DMS79 treated with DMSO at 0.1 percent for 48 hours (cell line): Measurements from ENCODE around the gene ARHGEF10L.
A peak's percentile ranks its signal among the peaks of the same experiment; 100 is the strongest.

Experiments
- DNase-seq: peaks from one replicate; lab custom pipeline; 2025; lab: John Stamatoyannopoulos, UW

ARHGEF10L gene

DNA sequence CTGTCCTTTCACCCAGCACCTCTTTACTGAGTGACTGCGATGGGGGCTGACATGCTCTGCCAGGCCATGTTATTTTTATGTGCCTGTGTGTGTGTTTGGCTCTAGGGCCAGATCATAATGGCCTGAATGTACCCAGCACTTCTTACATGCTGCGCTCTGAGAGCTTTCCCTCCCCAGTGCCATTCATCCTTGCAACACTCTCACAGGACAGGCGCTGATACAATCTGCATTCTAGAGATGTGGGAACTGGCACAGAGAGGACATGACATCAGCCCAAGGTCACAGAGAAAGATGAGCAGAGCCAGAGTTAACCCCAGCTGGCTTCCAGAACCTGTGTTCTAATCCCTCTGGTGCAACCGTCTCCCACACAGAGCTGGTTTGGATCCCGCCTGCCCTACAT is 54.5 kb downstream of the ARHGEF10L start:
- no peak for DNase-seq

DNA sequence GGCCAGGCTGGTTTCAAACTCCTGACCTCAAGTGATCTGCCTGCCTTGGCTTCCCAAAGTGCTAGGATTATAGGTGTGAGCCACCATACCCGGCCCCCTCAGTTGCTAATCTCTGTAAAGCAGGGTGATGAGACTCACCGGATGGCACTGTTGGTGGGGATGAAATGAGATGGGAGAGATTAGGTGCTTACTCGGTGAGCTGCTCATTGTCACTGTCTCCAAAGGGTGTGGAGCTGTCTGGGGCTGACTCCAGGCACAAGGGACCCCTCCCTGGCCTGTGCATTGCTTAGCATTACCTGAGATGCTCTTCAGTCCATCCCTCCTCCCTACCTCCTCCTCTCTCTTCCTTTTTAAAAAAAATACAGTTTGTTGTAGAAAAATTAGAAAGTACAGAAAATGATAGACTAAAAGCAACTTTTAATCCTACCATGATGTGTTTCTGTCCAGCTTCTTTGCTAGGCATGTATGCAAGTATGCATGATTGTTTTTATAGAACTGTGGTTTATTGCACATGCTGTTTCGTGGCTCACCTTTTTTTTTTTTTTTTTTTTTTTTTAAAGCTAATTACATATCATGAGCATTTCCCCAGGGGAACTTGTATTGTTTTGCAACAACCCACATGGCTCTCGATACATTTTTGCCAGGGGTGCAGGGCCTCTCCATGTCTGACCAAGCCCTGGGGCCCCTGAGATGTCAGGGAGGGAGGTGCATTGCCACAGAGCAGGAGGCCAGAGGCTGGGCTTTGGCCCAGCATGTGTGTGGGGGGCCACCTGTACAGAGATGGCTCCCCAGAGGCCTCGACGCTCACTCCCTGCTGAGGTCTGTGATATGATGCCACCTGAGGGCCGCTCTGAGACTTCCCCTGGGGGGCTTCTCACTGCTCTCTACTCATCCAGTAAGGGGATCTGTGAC is 55.4 kb downstream of the ARHGEF10L start:
- DNase-seq: no peak

DNA sequence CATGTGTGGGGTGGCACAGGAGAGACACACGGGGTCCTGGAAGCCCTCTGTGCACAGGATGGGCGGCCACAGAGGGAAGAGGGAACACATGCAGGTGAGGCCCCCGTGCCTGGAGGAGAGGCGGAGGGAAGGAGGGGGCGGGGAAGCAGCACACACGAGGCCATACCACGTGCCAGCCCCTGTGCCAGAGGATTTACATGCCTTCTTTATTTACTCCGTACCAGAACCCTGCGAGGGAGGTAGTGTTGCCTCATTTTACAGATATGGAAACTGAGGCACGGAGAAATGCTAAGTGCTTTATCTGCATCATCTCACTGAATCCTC is 56.1 kb downstream of the ARHGEF10L start:
- DNase-seq: no peak

DNA sequence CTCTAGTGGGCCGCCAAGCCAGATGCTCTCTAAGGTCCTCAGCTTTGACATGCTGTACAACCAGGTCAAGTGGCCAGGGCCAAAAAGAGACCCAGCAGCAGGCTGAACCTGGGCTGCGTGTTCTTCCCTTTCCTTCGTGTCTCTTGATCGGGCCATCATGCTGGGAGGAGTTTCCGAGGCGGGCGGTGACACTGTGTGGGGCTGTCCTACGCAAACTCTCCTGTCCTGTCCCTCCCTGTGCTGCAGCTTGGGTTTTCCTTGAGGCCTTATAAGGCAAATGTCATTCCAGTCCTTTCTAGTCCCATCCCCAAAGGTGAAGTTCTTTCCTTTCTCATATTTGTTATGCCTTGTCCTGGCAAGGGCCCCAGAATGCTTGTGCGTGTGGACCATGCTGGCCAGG is 56.7 kb downstream of the ARHGEF10L start:
- DNase-seq: peak; percentile 27

DNA sequence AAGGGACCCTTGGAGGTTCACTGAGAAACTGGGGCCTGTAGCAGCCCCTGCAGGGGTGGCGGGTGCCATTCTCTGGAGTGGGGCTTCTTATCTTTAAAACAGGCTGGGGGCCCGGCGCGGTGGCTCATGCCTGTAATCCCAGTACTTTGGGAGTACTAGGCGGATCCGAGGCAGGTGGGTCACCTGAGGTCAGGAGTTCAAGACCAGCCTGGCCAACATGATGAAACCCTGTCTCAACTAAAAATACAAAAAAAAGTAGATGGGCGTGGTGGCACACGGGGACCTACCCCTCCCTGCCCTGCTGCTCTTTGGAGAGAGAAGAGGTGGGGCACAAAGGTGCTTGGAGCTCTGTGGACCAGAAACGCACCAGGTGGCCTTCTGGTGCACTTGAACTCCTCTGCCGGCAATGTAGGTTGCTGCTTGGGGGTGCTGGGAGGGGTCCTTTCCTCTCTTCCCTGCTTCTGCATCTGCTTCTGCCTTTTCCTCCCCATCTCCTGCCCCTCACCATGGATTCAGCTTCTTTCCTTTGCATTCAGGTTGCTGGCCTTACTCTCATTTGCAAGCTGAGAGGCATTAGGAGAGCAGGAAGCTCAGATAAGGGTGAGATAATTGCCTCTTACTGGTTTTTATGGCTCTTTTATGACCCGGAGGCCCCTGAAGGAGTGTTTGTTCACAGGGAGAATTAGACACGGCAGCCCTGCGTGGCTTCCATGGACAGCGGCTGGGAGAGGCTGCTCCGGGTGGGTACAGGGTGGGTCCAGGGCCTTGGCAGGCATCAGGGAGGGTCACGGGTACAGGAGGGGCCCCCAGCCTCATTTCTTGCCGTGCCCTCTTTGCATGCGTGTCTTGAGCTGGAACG is 57.4 kb downstream of the ARHGEF10L start:
- peak; percentile 97 for DNase-seq

DNA sequence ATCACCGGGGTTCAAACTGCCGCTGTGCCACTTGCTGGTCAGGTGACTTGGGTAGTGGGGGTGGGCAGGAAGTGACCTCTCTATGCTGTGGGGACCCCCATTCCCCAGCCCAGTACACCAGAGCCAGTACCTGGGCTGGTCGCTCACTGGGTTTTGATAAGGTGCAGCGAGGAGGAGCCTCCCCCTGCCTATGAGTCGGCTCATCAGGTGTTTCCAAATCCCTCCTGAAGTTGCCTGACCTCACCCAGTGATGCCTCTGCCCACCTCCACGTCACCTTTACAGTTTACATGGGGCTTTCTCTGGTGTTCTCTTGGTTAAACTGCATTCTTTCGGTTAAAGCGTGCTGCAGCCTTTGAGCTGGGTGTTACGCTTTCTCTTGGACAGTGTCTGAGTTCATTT is 58.2 kb downstream of the ARHGEF10L start:
- peak; percentile 68 for DNase-seq

DNA sequence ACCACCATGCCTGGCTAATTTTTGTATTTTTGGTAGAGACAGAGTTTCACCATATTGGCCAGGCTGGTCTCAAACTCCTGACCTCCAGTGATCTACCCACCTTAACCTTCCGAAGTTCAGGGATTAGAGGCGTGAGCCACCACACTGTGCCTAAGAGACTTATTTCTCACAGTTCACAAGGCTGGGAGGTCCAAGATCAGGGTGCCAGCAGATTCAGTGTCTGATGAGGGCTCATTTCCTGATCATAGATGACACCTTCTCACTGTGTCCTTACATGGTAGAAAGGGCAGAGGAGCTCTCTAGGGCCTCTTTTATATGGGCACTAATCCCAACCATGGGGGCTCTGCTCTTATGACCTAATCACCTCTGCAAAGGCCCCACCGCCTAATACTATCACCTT is 58.8 kb downstream of the ARHGEF10L start:
- DNase-seq: no peak

DNA sequence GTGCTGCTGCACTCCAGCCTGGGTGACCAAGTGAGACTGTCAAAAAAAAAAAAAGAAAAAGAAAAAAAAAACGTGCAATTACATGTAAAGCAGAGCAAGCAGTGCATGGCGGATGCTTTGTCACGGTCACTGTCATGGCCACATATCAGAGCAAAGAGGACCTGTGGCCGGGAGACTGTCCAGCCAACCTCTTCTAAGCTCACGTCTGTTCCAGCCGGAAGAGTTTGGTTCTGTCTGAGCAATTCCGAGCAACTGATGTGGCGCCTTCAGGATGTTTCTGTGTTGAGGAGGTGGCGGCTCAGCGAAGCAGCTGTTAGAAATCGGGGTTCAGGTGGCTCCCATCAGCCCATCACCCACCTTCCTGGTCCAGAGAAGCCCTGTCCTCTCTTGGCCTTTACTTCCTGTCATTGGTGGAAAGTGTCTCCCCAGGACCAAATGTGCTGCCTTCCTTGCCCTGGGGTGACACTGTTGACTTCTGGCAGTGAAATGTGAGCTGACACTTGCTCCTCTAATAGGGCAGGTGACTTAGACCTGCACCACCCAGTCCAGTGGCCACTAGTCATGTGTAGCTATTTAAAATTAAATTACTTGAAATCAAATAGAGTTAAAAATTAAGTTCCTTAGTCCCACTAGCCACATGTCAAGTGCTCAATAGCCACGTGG is 59.9 kb downstream of the ARHGEF10L start:
- no peak for DNase-seq

DNA sequence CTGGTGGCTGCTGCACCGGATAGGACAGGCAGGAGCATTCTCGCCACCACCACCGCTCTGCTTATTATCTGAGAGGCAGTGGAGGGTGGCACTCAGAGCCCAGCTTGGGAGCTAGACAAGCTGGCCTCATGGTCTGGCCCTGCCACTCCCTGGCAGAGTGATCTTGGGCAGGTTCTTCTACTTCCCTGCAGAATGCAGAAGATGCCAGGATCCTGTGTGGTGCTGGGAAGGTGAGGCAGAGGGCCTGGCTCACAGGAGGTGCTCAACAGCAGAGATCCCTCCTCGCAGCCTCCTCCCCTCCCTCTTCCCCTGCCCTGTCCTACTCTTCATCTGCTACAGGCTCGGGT is 60.4 kb downstream of the ARHGEF10L start:
- no peak for DNase-seq

DNA sequence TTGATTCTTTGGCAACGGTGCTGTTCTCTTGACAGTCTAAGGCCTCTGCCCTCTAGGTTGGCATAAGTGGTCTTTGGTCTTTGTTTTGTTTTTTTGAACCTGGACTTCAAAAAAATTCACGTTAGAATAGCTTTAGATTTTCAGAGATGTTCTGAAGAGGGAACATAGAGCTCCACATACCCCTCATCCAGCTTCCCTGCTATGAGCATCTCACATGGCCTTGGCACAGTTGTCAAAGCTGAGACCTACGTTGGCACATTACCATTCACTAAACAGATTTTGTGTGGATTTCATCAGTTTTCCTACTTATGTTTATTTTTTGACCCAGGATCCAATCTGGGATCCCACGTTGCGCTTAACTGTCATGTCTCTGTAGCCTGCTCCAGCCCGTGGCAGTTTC is 60.8 kb downstream of the ARHGEF10L start:
- DNase-seq: no peak

DNA sequence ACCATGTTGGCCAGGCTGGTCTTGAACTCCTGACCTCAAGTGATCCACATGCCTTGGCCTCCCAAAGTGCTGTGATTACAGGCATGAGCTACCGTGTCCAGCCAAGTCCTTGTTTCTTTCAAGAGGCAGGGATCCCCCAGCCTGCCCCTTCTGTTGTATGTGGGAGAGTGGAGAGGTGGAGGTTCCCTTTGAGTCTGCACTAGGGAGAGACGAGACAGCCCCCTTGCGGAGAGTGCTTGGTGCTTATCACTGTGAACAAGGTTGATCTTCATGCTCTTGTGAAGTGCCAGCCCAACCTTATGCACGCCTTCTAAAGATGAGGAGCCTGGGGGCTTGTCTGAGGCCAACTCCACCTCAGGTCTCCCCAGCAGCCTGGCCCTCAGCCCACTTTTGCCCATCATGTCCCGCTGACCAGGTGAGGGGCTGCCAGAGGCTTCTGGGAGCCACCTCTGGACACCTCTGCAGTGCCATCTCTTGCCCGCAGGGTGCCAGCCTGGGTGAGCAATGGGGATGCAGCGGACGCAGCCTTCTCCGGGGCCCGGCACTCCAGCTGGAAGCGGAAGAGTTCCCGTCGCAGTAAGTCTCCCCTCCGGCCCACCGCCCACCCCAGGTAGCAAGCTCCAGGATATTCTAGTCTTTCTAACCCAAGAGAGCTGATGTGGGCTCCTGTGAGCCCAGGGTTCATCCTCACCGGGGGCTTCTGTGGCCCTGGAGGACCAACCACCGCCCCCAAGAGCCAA is 62.3 kb downstream of the ARHGEF10L start:
- DNase-seq: no peak

DNA sequence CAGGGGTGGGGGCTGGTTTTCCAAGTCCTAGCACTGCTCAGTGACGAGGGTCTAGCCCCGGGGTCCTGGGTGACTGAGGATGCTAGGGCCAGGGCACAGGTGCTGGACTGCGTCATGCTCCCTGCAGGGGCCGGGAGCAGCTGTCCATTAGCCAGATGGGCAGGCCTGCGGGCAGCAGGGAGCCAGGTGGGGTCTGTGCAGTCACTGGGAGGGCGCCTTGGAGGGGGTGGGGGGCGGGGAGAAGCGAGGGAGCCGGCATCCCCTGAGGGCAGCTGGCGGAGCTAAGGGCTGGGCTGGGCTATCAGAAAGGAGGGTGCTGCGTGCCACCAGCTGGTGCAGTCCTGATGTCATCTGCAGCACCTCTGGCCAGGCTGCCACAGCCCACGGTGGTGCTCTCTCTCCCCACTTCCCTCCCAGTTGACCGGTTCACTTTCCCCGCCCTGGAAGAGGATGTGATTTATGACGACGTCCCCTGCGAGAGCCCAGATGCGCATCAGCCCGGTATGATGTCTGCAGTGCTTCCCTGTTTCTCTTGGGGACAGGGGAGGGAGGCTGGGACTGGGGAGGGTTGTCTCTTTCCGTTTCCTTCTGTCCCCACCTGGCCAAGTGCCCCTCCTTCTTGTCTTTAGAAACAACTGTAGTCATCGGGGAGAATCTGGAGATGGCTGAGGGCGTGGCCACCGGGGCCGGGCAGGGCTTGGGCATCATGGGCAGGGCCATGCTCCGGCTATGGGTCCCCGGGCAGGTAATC is 63.8 kb downstream of the ARHGEF10L start:
- DNase-seq: no peak

DNA sequence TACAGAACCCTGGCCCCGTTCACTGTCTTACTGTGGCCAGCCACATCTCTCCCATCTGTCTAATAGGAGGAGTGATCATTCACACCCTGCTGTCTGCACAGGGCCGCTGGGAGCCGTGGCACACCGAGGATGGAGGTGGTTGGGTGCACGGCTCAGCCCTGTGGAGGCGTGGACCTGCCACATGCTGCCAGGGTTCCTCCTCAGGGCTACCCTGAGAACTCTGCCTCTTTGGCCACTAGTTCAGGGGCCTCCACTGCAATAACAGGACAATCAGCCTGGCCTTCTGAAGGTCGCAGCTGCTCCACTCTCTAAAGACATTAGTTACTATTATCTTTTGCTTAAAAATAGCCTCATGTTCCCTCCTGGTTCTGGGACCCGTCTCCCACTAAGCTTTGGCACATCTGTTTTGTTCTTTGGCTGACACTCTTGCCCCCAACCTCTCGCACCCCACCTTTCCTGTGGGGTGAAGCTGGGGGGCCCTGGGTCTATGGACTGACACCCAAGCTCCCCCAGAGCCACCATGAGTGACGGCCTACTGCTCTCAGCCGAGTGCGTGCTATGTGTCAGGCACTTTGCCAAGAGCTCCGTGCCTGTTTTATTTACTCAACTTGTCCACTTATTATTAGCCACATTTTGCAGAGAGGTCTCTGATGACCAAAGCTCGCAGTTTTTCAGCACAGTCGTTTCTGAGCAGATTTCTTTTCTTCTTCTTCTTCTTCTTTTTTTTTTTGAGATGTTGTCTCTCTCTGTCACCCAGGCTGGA is 66.3 kb downstream of the ARHGEF10L start:
- peak; percentile 68 for DNase-seq

DNA sequence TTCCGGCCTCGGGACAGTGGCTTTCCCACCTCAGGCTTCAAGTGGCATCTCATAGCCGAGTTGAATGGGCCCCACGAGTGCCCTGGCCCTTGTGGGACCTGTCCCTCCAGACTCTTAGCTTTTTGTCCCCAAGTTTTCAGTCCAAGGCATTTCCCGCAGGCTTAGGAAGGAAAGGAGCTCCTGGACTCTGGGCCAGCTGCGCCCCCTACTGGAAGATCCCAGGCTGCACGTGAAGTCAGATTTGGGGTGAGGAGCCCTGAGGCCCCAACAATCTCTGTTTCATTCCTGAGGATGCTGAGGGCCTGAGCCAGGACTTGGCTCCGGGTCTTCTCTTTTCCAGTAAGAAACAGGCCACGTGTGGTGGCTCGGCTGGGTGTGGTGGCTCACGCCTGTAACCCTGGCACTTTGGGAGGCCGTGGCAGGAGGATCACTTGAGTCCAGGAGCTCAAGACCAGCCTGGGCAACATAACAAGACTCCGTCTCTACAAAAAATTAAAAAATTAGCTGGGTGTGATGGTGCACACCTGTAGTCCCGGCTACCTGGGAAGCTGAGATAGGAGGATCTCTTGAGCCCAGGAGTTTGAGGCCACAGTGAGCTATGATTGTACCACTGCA is 67.4 kb downstream of the ARHGEF10L start:
- DNase-seq: peak; percentile 16

DNA sequence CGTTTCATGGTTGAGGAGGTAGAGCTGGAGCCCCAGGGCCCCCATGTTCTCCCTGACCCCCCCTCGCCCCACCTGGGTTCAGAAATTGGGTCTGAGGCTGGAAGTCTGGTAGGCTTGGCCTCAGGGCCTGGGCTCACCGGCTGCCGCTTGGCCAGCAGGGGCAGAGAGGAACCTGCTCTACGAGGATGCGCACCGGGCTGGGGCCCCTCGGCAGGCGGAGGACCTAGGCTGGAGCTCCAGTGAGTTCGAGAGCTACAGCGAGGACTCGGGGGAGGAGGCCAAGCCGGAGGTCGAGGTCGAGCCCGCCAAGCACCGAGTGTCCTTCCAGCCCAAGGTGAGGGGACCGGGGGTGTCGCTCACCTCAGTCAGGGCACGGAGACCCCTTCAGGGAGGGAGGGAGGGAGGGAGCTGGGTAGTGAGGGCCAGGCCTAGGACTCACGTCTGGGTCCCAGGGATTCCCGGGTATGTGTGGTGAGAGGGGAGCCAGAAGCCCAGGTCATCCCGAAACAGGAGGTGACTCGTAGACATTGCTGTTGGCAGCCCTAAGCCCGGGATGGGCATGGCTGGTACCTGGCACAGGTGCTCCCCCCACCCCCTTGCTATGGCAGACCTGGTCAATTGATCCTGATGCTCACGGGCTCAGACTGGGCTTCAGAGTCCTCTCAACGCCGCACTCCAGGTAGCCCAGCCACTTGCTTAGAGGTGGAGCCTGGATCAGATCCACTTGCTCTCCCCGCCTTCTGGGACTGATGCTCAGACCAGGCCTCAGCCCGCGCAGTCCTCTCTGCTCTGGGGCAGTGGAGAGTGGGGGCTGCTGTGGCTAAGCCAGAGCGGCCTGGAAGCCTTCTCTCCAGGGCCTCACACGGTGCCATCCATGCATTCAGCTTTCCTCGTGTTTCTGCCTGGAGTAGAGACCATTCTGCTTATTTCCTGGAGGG is 68.4 kb downstream of the ARHGEF10L start:
- DNase-seq: no peak

DNA sequence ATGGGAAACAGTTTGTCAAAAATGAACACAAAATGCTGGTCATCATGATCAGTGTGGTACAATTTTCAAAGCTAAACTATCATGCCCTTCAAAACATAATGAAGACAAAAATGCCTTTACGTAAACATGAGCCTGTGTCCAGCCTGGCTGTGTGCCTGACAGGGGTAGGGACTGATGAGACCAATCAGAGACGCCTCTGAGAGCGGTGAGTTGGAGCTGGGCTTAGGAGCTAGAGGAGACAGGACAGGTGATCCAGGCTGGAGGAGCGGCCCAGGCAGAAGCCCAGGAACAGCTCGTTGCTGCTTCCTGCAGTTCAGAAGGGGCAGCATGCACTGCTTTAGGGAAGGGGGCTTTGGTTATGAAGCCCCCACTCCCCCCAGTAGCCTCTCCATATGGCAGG is 70.0 kb downstream of the ARHGEF10L start:
- DNase-seq: no peak

DNA sequence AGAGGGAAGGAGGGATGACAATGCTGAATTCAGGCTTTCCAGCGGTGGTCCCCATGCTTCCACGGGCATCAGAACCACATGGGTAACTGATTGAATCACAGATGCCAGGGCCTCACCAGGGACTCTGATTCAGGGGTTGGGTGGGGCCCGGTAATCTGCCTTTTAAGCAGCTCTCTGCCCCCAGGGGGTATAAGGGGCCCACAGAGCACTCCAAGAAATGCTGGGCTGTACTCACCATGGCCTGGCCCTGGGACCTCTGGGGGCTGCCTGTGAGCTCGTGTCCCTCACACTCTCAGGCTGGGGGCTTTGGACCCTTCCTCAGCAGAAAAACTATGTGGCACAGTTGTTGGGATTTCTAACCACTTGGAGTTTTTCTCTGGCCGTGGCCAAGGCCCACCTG is 70.6 kb downstream of the ARHGEF10L start:
- DNase-seq: no peak

DNA sequence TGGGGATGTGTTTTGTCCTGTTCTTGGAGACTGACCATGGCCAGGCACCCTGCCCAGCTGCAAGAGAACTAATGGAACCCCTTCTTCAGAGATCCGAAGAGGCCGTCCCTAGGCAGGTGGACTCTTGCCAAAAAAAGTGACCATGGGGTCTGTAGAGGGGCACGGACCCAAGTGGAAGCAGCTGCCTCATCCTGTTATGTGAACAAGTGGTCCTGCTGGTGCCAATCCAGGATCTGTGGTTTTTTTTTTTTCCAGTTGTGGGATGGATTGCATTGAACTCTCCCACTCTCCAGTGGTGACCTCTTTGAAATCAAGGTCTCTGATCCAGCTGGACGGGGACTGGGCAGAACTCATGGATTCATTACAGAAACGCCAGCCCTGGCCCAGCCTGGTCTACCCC is 71.2 kb downstream of the ARHGEF10L start:
- DNase-seq: no peak

DNA sequence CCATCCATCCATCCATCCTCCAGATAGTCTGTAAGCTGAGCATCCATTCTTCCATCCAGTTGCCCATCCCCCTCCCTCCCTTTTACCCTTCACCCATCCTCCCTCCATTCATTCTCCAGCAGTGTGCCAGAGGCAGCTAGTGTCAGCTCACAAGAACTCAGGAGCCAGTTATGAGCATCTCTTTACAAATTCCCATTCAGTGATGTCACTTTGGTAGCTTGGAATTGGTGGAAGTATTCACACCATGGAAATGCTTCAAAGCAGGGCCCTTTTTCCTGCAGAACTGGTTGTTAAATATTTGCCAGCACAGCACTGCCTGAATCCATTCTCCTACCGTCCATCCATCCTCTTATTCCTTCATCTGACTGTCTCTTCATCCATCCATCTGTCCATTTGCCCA is 72.5 kb downstream of the ARHGEF10L start:
- no peak for DNase-seq
